ENCODE data around the gene CHDH.

CHDH gene

DNA sequence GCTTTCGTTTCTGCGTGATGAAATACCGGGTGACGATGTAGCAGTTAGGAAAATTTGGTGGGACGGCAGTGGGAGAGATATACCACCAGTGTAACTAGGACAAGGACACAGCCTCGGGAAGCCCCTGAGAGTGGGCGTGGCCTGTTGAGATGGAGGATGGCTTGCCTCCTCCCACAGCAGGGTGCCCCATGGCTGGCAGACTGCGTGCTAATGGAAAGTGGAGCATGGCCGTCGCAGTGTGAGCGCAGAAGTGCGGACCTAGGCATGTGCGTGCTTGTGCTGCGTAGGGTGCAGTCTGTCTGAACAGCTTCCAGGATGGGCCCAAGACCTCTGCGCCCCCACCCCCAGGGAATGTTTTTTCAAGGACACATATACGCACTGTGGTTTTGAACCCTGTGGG, 56.8 kb downstream of the CHDH start:
- no peak for DNase-seq (ENCODE audit: low spot score)

DNA sequence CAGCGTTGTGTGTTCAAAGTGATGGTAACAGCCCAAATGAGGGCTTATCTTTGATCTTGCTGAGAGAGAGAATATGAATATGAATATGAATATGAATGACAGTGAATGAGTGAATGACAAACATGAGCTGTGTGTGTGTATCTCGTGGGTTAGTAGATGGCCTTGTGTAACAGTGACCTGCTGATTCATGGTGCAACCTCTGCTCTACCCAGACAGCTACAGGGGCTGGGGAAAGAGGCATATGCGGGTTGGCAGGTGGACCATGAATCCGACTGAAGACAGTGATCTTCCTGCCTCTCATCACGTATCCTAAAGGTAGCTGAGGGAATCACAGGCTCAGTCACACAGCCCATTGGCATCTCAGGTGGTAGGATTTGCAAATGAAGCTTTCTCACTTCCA, 58.2 kb downstream of the CHDH start:
- DNase-seq (ENCODE audit: low spot score): no peak

DNA sequence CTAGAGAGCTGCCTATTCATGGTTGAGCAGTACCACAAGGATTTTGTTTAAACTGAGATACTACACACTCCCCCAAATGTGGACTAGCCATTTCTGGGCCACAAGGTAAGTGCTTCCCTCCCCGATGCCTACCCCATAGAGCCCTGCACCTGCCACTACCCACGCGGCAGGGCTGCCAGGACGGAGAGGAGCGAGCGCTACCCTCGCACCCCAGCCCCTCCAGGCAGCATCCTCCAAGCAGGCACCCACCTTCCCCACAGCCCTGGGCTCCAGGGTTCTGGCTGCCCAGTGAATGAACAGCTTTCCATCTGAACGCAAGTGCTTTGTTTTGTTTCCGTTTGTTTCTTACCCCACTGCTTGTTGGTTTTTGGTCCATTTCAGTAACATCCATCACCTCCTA, 59.2 kb downstream of the CHDH start:
- no peak for DNase-seq (ENCODE audit: low spot score)

DNA sequence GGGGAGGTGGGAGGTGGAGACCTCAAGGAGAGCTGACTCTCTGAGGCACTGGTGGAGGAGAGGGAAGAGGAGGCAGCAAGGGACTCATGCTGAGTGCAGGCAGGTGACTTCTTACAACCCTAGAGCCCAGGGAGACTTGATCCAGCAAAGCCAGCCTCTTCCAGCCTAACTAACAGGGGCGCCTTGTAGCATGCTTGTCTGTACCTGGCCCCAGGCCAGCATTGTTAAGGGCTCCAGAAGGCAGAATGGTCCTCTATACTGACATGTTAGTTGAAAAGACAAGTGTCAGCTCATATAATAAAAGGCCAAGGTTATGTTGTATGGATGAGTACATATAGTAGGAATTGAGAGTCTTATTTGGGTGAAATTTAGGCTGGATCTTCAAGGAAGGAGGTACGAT, 65.4 kb downstream of the CHDH start:
- DNase-seq (ENCODE audit: low spot score): no peak

DNA sequence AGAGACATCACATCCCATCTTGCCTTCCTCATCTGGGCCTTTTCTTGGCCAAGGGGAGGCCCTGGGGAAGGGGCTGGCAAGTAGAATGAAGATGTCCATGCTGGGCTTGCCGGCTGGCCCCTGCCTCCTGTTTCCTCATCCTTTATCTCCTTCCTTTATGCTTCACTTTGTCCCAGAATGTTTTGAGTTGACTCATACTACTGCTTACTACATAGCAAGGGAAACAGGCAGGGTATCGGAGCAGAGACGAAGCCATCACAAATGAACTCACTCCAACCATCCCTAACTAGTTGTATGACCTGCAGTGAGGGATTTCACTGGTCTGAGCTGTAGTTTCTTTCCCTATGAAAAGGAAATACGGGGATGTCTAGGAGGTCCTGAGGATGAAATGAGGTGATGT, 66.0 kb downstream of the CHDH start:
- DNase-seq (ENCODE audit: low spot score): no peak

DNA sequence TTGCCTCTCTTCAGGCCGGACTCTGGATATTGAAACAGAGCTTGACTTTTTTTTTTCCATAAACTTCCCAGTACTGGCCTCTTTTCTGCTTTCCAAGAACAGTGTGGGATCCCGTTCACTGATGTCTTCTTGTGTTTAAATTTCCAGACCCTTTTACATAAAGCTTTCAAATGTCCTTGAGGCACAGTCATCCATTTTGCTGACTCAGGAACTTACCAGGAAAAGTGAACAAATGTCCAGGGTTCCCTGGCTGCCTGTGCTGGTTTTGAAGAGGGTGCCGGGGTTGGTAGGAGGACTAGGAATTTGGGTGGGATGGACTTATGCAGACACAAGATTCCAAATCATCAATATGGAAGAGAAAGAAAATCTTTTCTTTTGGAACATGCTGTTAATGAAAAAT, 68.1 kb downstream of the CHDH start:
- no peak for DNase-seq (ENCODE audit: low spot score)

DNA sequence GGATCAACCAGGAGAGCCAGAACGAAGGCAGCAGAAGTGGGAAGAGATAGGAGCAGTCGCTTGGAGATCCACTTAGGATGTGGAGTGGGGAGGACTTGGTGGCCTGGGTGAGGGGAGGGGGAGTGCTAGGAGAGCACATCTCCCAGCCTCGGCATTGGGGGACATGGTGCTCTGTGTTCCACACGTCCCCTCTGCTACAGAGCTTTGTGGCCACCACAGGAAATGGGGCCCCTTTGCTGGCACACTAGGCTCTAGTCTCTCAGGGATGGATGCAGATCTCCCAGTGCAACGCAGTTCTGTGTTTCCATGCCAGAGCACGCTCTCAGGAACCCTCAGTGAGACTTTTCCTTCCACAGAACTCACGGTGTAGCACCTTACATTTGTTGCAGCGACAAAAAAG, 68.8 kb downstream of the CHDH start:
- DNase-seq (ENCODE audit: low spot score): no peak

DNA sequence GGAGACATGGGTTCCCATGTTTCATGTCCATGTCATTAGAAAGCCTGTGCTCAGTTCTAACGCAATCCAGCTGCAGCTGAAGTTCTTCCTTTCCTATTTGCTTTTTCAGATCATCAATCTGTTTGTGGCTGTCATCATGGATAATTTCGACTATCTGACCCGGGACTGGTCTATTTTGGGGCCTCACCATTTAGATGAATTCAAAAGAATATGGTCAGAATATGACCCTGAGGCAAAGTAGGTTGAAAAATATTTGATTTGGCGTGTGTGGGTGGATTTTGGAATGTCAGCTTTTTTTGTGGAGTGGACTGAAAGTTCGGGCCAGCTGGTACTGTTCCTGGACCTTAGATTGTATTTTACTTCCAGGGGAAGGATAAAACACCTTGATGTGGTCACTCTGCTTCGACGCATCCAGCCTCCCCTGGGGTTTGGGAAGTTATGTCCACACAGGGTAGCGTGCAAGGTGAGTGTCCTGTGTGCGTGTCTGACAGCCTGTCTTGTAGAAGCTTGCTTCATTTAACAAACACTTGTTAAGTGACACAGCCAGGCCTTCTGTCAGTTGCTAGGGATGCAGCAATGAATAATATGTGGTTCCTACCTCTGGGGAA, 69.6 kb downstream of the CHDH start:
- peak; percentile 16 for DNase-seq (ENCODE audit: low spot score)

DNA sequence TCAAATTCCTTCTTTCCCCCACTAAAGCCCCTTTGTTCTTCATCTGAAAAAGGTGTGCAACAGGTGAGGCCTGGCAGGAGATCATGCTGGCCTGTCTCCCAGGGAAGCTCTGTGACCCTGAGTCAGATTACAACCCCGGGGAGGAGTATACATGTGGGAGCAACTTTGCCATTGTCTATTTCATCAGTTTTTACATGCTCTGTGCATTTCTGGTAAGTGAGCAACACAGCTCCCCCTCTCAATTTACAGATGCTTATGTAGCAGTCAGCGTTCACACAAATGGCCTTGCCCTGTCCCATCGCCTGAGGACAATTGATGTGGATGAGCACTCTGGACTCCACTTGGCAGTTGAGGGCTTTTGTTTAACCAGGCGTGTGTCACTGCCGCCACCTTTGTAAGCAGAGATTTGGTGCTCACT, 70.4 kb downstream of the CHDH start:
- DNase-seq (ENCODE audit: low spot score): no peak

DNA sequence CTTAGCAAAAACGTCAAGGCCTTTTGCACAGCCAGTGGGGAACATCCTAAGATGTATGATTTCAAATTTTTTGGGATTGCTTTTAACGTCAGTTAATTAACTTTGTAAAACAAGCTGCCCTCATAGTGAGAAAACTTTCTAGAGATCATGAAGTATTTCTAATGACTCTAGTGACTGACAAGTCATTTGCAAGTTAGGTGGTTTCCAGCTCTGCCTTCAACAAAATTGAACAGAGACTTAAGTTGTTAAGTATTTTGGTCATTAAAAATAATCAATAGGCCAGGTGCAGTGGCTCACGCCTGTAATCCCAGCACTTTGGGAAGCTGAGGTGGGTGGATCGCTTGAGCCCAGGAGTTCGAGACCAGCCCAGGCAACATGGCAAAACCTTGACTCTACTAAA, 71.2 kb downstream of the CHDH start:
- DNase-seq (ENCODE audit: low spot score): no peak

DNA sequence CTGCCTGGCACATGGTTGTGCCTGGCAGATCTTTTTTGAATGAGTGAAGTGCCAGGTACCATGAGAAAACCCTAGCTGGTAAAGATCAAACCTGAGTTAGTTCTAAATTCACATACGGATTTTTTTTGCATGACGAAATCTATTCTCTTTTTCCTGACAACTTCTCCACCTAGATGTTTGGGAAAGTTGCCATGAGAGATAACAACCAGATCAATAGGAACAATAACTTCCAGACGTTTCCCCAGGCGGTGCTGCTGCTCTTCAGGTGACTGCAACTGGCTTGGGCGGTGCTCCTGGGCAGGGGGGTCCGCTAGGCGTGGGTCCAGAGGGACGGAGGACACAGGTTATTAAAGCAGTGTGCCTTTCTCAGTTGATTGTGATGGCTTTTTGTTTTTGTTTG, 71.8 kb downstream of the CHDH start:
- DNase-seq (ENCODE audit: low spot score): no peak

DNA sequence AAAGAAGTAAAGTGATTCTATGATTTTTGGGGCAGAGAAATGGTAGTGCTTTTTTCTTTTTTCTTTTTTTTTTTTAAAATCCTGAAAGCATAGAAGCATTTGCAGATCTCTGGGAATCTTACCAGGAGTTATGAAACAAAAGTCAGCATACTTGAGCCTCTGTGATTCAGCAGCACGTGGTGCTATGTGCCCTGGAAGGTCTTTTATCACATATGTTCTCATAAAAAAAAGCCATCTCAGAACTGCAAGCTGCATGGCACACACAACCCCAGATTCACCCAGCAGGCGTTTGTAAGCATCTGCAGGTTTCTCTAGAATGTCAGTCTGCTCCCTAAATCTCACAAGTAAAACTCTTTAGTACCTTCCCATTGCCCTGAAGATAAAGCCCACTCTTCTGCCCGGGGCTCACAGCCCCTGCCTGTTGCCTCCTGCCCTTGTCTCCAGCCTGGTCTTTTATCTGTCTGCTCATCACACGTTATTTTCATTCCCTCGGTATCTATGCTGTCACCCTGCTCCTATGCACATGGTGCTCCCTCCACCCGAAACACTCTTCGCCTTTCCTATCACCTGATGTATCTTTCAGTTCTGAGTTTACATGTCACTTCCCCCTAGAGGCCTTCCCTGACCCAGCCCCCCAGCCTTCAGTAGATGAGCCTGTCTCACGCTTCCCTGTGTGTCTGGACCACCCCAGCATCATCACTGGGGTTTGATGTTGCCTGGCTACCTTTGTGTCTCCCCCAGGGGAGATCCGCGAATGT, 72.4 kb downstream of the CHDH start:
- DNase-seq (ENCODE audit: low spot score): peak; percentile 70

DNA sequence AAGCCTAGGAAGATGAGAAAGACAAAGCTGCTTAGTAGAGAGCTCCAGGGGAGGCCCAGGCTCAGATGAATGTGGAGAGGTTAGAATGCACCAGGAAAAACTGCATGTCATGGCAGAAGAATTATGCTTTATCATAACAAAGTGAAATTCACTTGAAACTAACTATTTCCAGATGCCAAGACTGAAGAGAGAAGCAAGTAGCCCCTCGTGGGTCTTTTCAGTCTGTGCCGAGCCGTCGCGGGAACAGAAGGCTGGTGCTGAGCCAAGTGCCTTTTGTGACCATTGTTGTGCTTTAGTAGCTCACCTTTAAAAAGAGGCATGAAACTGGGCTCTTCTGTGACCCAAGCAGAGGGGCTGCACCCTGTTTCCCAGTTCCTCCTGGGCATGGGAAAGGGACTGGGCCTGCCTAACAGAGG, 73.2 kb downstream of the CHDH start:
- no peak for DNase-seq (ENCODE audit: low spot score)

DNA sequence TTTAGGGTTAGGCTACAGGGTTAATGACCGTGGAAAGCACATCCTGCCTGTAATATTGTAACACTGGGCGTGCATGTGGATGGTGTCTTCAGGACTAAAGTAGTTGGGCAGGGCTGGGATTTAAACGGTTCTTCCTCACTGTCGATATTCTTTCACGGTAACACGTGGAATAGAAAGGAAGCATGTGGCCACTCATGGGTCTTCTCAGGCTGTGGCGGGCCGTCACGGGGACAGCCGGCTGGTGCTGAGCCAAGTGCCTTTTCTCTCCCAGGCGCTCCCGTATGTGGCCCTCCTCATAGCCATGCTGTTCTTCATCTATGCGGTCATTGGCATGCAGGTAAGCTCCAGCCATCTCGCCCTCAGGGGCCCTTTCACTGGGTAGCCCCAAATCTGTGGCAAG, 73.7 kb downstream of the CHDH start:
- DNase-seq (ENCODE audit: low spot score): no peak

DNA sequence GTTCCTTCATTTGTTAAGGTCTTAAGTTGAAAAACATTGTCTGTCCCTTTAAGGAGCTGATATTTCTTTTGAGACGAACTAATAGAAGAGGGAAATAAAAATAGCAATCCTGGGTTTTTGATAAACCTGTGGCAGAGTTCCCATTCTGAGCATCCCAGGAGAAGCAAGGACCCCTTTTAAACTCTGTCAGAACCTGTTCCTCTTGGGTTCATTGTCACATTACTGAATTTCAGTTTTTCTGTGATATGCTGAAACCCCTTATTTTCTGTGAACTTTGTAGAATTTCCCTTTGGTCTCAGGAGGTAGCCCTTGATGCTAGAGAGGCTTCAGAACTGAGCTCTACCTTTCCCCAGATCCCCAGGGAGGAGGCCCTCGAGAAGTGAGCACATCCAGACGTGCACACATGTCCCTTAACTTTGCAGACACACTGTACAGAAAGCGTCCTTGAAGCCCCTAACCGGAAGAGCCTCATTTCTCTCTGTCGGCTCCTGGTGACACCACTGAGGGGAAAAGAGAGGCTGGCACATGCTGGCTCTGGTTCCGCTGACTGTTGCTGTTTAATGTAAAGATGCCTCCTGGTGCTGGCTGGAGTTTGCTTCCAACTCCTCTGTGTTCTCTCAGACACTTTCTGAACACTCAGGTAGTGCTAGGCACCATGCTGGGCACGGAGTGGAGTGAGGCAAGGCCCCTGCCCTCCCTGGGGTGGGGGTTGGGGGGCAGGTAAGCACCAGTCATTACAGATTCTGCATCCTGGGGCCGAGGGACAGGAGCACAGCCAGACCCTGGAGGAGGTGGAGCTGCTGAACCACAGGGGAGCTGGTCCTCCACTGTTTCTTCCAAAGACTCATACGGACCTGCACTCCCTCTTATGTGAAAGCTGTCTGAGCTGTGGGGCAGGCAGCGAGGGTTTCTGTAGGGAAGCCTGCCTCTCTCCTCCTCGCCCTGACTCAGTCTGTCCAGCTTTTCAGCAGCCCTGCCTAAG, 77.5 kb downstream of the CHDH start:
- no peak for DNase-seq (ENCODE audit: low spot score)

DNA sequence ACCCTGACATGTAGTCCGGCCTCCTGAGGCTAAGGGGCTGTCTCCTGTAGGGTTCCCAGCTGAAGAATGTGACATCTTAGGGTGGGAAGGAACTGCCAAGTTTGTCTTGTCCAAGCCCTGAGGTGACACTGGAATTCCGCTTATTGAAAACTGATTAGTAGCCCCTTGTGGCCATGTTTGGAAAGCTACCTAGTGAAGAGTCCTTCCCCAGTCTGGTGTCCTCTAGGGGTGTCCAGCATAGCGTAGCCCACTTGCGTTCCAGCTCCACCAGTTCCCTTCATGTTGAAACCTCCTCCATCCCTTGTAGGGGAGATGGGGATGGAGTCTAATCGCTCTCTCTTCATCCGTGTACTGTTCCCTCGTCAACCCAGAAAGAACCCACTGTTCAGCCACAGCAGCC, 79.5 kb downstream of the CHDH start:
- DNase-seq (ENCODE audit: low spot score): no peak

DNA sequence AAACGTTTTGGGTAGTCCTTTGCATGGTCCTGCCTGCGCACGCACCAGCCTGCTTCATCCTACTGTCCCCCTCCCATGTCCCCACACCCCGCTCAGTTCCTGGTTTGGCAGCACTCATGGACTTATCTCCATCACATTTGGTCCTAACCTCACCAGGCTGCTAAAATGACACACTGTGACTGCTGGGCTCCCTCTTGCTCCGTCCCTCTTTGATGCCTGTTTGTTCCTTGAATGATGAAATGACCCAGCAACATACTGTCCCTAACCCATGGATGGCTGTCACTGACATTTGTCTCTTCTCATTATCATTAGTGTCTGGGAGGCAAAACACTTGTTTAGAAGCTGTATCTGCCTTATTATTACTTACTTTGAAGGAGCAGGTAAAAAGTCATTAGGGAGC, 80.5 kb downstream of the CHDH start:
- DNase-seq (ENCODE audit: low spot score): no peak

DNA sequence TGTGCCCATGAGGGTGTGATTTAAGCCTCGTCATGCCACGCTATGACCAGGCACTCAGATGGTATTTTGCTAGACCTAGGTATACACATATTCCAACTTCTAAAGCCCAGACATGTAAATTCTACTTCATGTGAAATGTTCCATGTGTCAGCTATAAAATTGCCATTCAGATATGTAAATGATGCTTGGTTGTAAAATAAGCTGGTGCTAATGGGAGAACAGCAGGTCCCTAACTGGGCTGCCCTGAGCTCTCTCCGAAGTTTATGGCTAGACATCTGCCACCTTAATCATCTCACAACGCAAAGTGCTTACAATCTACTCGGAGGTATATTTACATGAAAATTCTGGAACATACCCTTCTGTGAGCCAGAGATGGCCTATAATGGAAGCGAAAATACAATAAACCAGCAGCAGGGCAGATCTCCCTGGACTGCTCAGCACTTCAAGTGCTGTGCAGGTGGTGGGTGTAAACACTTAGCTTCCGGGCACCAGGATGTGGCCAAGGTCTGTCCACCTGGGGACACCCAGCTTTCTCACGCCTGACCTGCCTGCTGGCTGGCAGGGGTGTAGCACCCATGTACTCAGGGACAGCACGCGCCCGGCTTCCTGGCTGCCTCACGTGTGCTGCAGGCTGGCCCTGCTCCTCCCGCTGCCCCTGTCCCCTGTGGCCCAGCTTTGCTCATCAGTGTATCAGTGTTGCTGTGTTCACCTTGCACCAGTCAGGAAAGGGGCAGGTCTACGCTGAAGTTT, 82.0 kb downstream of the CHDH start:
- no peak for DNase-seq (ENCODE audit: low spot score)

DNA sequence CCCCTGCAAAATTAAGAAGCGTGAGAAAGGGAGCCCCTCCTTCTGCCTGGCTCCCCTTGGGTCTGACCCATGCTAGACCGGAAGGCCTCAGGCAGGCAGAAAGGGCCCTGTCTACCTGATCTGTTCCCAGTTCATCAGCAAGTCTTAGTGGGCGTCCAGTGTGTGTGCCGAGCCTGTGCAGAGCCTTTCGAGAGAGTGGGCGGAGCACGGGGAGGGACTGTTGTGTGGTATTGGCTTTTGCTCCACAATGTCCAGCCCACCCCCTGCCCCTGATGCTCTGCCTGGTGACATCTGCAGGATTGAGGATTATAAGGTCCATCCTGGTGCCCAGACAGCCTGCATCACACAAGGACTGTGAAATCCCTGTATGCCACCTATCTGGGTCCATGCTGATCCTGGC, 82.9 kb downstream of the CHDH start:
- no peak for DNase-seq (ENCODE audit: low spot score)

Measured in COLO829 (cell line).